Large intestine (tissue), 3 donors: Measurements from ENCODE around the gene EPS8. TPM values are rescaled to one million over a fixed set of nuclear protein-coding genes. Genes with fewer than 3 reads are reported as not detected.

ENCODE experiments used
- DNase-seq, 2 donors: peaks; one replicate each; pipeline versions ENCODE4 v3.0.0 to v3.0.0-alpha.2; 2013
- H3K27ac ChIP-seq: one replicate; pipeline ENCODE4 v1.5.1; 2013; ENCODE audit warnings: low read length
- H3K27me3 ChIP-seq: 2 replicates; pipeline ENCODE4 v1.6.1; 2013; ENCODE audit warnings: low read length; ENCODE audit not compliant: control insufficient read depth, insufficient read depth
- H3K36me3 ChIP-seq: 2 replicates; pipeline ENCODE4 v1.6.1; 2013; ENCODE audit warnings: low read length; ENCODE audit not compliant: control insufficient read depth, insufficient read depth
- H3K4me1 ChIP-seq: one replicate; pipeline ENCODE4 v1.6.1; 2013; ENCODE audit warnings: low read length; ENCODE audit not compliant: control insufficient read depth, insufficient read depth
- H3K4me3 ChIP-seq: one replicate; pipeline ENCODE4 v1.5.1; 2013; ENCODE audit warnings: low read length
- H3K9me3 ChIP-seq: one replicate; pipeline ENCODE4 v1.6.1; 2013; ENCODE audit warnings: mild to moderate bottlenecking, low read depth, low read length, moderate library complexity; ENCODE audit not compliant: control insufficient read depth
- WGBS: methylation state at CpG from one replicate; pipeline ENCODE4 v1.1.5; 2013; ENCODE audit warnings: low lambda C conversion rate; ENCODE audit not compliant: insufficient coverage; 5-methylcytosine and 5-hydroxymethylcytosine counted together
- polyA plus RNA-seq: library from polyadenylated mRNA; unstranded; fragments of 120-200 nt; gene quantifications from one replicate; pipeline ENCODE4 v1.2.1, GENCODE V29; 2013

Gene EPS8
- polyA plus RNA-seq, 1 donor: 61.6 TPM

- no peak overlapping the region for H3K27ac ChIP-seq
- no peak for DNase-seq
- H3K4me3 ChIP-seq: no peak overlapping the region
- H3K36me3 ChIP-seq: no peaks in the 10 kb centered on the region
- peaks cover 3% of the 10 kb centered on the region for H3K4me1 ChIP-seq
- WGBS: 100% methylated on average over 1 of the region's 3 CpGs
- H3K27me3 ChIP-seq: no peaks in the 10 kb centered on the region
- peaks cover 3% of the 10 kb centered on the region for H3K9me3 ChIP-seq
Measured at GRCh38 chr12:15800278-15800677, 11.1 kb upstream of the EPS8 start.

DNA sequence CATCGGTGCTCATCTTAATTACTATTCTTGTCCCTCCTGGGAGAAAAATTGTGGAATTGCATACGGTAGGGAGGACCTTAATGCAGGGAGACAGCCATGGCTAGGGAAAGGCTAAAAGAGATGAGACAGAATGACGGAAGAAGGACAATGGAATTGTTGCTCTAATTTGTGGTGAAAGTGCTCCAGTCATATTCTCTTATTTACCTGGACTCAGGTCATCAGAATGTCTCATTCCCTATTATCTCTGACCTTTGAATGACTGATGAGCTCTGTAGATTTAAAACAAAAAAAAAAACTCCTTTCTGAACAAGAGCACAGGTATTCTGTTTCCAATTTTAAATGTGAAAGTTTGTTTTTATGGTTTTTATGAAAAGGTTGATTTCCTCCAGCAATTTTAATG lies 8.6 kb upstream of the EPS8 start:
- no CpG with 5 or more reads among the region's 3 CpGs for WGBS
- no peak overlapping the region for H3K4me3 ChIP-seq
- H3K27me3 ChIP-seq: no peaks in the 10 kb centered on the region
- no peaks in the 10 kb centered on the region for H3K36me3 ChIP-seq
- peak in 1 of 2 donors; percentile 33 for DNase-seq
- no peak overlapping the region for H3K27ac ChIP-seq
- H3K4me1 ChIP-seq: peaks cover 3% of the 10 kb centered on the region
- no peaks in the 10 kb centered on the region for H3K9me3 ChIP-seq

- WGBS: 100% methylated on average over 1 of the region's 4 CpGs
Measured at GRCh38 chr12:15796493-15797141, 7.4 kb upstream of the EPS8 start.

GRCh38 chr12:15794836-15795235 lies 5.6 kb upstream of the EPS8 start:
- no peak overlapping the region for H3K4me3 ChIP-seq
- no peak for DNase-seq
- 86% methylated on average over 1 of the region's 1 CpG for WGBS
- H3K4me1 ChIP-seq: peaks cover 3% of the 10 kb centered on the region
- no peak overlapping the region for H3K27ac ChIP-seq
- H3K9me3 ChIP-seq: no peaks in the 10 kb centered on the region
- no peaks in the 10 kb centered on the region for H3K27me3 ChIP-seq
- no peaks in the 10 kb centered on the region for H3K36me3 ChIP-seq

More at GRCh38 chr12:15796493-15797141, 7.4 kb upstream of the EPS8 start:
- DNase-seq: no peak
- Histone ChIP-seq H3K9me3 (no peaks in the 10 kb centered on the region), H3K36me3 (no peaks in the 10 kb centered on the region), H3K4me3 (no peak overlapping the region), H3K27ac (no peak overlapping the region), H3K4me1 (peaks cover 3% of the 10 kb centered on the region), H3K27me3 (no peaks in the 10 kb centered on the region)

DNA sequence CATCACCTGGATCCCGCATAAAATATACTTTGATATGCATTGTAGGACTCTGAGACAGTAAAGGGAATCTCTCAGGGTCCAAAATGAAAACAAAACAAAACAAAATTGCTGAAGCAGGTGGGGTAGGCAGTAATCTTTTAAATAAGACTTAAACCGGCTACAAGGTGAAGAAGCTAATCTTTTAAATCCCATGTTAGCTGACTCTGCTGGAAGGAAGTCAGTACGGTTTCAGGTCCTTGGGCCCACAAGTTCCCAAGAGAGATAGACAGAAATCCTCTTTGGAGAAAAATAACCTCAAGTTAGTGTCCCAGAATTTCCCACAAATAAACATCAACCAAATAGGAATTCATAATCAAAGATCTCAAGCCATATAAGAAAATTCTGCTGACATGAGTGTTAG lies 5.0 kb upstream of the EPS8 start:
- no peak for DNase-seq
- no peaks in the 10 kb centered on the region for H3K9me3 ChIP-seq
- no peaks in the 10 kb centered on the region for H3K36me3 ChIP-seq
- no peak overlapping the region for H3K4me3 ChIP-seq
- H3K27me3 ChIP-seq: no peaks in the 10 kb centered on the region
- peaks cover 3% of the 10 kb centered on the region for H3K4me1 ChIP-seq
- WGBS: 60% methylated on average over 1 of the region's 3 CpGs
- no peak overlapping the region for H3K27ac ChIP-seq

DNA sequence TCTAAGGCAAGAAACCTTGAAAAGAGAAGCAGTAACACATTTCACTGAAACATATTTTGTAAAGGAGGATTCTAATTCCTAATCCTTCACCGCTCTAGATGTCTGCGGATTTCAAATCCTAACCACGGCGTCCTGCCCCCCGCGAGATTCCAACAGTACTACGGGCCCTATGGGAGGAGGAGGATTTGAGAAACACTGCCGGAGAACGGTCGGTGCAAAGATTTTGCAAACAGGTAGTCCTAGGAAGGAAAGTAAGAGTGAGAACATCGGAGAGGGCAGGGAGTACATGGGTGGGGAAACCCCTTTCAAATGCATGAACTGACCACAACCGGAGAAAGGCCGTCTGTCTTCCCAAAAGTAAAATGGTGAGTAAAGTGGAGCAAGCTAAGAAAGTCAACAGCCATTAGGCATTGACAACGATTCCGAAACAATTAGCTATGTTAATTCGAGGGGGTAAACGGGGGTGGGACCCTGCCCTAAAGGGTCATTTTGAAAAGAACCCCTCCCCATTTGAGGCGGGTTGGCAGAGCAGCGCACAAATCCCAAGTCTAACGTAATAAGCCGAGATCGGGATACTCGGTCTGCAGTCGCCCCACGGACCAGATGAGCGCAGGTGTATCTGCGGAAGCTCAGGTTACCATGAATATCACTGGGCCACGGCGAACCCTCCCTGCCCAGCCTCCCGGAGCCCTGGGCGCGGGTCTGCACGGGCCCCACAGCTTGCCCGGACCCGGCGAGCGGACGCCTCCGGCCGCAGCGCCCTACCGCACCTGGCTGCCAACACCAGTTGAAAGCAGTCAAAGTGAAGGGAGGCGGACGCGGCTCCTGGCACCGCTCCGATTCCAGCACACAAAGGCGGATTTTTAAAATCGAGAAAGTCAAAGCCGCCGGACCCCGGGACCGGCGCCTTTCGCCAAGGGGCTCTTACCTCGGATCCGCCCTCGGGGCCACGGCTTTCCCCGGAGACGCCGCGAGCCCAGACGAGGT lies 662 bp downstream of the EPS8 start:
- no peaks in the 10 kb centered on the region for H3K9me3 ChIP-seq
- no peaks in the 10 kb centered on the region for H3K27me3 ChIP-seq
- no peaks in the 10 kb centered on the region for H3K36me3 ChIP-seq
- no peaks in the 10 kb centered on the region for H3K4me1 ChIP-seq
- H3K4me3 ChIP-seq: peak overlapping the region; percentile 95
- WGBS: 0% methylated on average over 2 of the region's 64 CpGs
- peak overlapping the region; percentile 90 for H3K27ac ChIP-seq
- DNase-seq: peak; percentile 33 to 76

GRCh38 chr12:15787778-15788177 lies 1.4 kb downstream of the EPS8 start:
- no CpG with 5 or more reads among the region's 4 CpGs for WGBS
- Histone ChIP-seq H3K36me3 (no peaks in the 10 kb centered on the region), H3K4me1 (peaks cover 2% of the 10 kb centered on the region), H3K27ac (peak overlapping the region; percentile 90), H3K9me3 (no peaks in the 10 kb centered on the region), H3K27me3 (no peaks in the 10 kb centered on the region), H3K4me3 (peak overlapping the region; percentile 95)
- DNase-seq: peak in 1 of 2 donors; percentile 52

DNA sequence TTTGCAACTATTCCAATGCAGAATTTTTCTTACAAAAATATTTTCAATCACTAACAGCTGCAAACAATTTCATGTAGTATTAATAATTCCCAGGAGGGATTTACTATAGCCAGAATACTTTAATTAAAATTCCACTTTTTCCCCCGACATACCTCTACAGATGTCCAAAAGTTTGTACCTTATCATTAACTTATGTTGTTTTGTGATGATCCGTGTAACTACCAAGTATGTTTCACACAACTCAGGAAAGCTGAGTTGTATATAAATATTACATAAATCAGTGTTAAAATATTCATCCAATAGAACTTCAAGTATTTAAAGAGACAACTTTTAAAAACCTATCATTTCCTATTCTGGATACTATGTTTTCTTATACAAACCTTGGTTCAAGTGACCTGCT lies 2.4 kb downstream of the EPS8 start:
- Histone ChIP-seq H3K36me3 (no peaks in the 10 kb centered on the region), H3K27ac (peak overlapping the region; percentile 90), H3K27me3 (no peaks in the 10 kb centered on the region), H3K4me1 (peaks cover 10% of the 10 kb centered on the region), H3K4me3 (peak overlapping the region; percentile 95), H3K9me3 (no peaks in the 10 kb centered on the region)
- DNase-seq: no peak
- 76% methylated on average over 2 of the region's 2 CpGs for WGBS

GRCh38 chr12:15783288-15783687 lies 5.9 kb downstream of the EPS8 start:
- Histone ChIP-seq H3K4me1 (peaks cover 26% of the 10 kb centered on the region), H3K27me3 (no peaks in the 10 kb centered on the region), H3K36me3 (no peaks in the 10 kb centered on the region), H3K9me3 (no peaks in the 10 kb centered on the region), H3K4me3 (no peak overlapping the region), H3K27ac (no peak overlapping the region)
- 100% methylated on average over 1 of the region's 1 CpG for WGBS
- no peak for DNase-seq

GRCh38 chr12:15782667-15783066 lies 6.5 kb downstream of the EPS8 start:
- H3K36me3 ChIP-seq: no peaks in the 10 kb centered on the region
- no CpG with 5 or more reads among the region's 8 CpGs for WGBS
- no peak for DNase-seq
- H3K27me3 ChIP-seq: no peaks in the 10 kb centered on the region
- H3K9me3 ChIP-seq: no peaks in the 10 kb centered on the region
- H3K4me1 ChIP-seq: peaks cover 31% of the 10 kb centered on the region
- H3K27ac ChIP-seq: no peak overlapping the region
- no peak overlapping the region for H3K4me3 ChIP-seq
